SK-N-MC (cell line): ENCODE results near the gene HDAC3.

Experiments
- DNase-seq: peaks from one replicate; pipeline ENCODE4 v3.0.0-alpha.2; 2011; ENCODE audit warnings: low read depth, low spot score
- H3K27ac ChIP-seq: fragments of 200-600 bp; sonication (generic); 2 replicates; pipeline ENCODE4 v1.5.1; 2016; ENCODE audit warnings: mixed run types
- H3K36me3 ChIP-seq: fragments of 200-600 bp; sonication (generic); 2 replicates; pipeline ENCODE4 v1.6.1; 2017; ENCODE audit warnings: antibody characterized with exemption, low read length, mixed read lengths; ENCODE audit not compliant: insufficient read depth
- H3K4me3 ChIP-seq: fragments of 200-600 bp; sonication (generic); 2 replicates; pipeline ENCODE4 v1.5.1; 2016
- H3K9ac ChIP-seq: fragments of 200-600 bp; sonication (generic); 2 replicates; pipeline ENCODE4 v1.8.0; 2017; ENCODE audit warnings: mixed run types, mixed read lengths; ENCODE audit not compliant: insufficient read length
- H3K9me3 ChIP-seq: fragments of 200-600 bp; sonication (generic); 2 replicates; pipeline ENCODE4 v1.6.1; 2017; ENCODE audit warnings: low read depth, mild to moderate bottlenecking, antibody characterized with exemption, low read length, moderate library complexity, mixed read lengths
- EZH2 ChIP-seq: fragments of 200-600 bp; sonication (generic); IDR thresholded peaks from one replicate; pipeline ENCODE4 v1.6.1; 2017; ENCODE audit warnings: antibody characterized with exemption
- FOXP2 ChIP-seq: optimal IDR thresholded peaks from 2 replicates; pipeline ENCODE3; 2011; ENCODE audit warnings: mild to moderate bottlenecking, moderate library complexity; ENCODE audit not compliant: insufficient read depth; ENCODE audit errors: extremely low read length, control extremely low read depth
- POLR2AphosphoS5 ChIP-seq: IDR thresholded peaks from 2 replicates; pipeline ENCODE4 v1.6.1; 2012; ENCODE audit warnings: mild to moderate bottlenecking, low read depth, low read length, borderline replicate concordance

HDAC3 gene

GRCh38 chr5:141650851-141651727 is 14.4 kb upstream of the HDAC3 start, which contains the start of gene FCHSD1:
Gene FCHSD1 (minus strand): TSS chr5:141651418. CDS start chr5:141651368, 50 bp downstream.
- no peak for DNase-seq
- H3K9ac ChIP-seq = no peak within 1 kb of the TSS
- no peak for TF ChIP-seq EZH2
- no peak for TF ChIP-seq POLR2AphosphoS5
- TF ChIP-seq FOXP2 = no peak
- no peak within 1 kb of the TSS for H3K4me3 ChIP-seq
- H3K27ac ChIP-seq = no peak within 1 kb of the TSS
- H3K36me3 ChIP-seq = no peaks in the 10 kb centered on the region
- no peaks in the 10 kb centered on the region for H3K9me3 ChIP-seq

GRCh38 chr5:141649972-141650371 is 13.3 kb upstream of the HDAC3 start:
- no peak for DNase-seq
- Histone ChIP-seq H3K9me3 (no peaks in the 10 kb centered on the region), H3K36me3 (no peaks in the 10 kb centered on the region), H3K9ac (no peak overlapping the region), H3K27ac (no peak overlapping the region), H3K4me3 (no peak overlapping the region)
- TF ChIP-seq POLR2AphosphoS5 (no peak), EZH2 (no peak), FOXP2 (no peak)

- TF ChIP-seq FOXP2 (no peak), POLR2AphosphoS5 (no peak), EZH2 (no peak)
- DNase-seq = no peak
- no peak overlapping the region for H3K9ac ChIP-seq
Measured at GRCh38 chr5:141649056-141649688, 12.5 kb upstream of the HDAC3 start.

GRCh38 chr5:141647851-141648250 is 11.2 kb upstream of the HDAC3 start:
- Histone ChIP-seq H3K4me3 (no peak overlapping the region), H3K9me3 (no peaks in the 10 kb centered on the region), H3K9ac (no peak overlapping the region), H3K27ac (no peak overlapping the region), H3K36me3 (no peaks in the 10 kb centered on the region)
- DNase-seq = no peak
- TF ChIP-seq FOXP2 = no peak
- no peak for TF ChIP-seq EZH2
- TF ChIP-seq POLR2AphosphoS5 = no peak

More at GRCh38 chr5:141649056-141649688, 12.5 kb upstream of the HDAC3 start:
- H3K27ac ChIP-seq = no peak overlapping the region
- no peaks in the 10 kb centered on the region for H3K36me3 ChIP-seq
- H3K9me3 ChIP-seq = no peaks in the 10 kb centered on the region
- no peak overlapping the region for H3K4me3 ChIP-seq

GRCh38 chr5:141647242-141647641 is 10.6 kb upstream of the HDAC3 start:
- no peak overlapping the region for H3K4me3 ChIP-seq
- DNase-seq = no peak
- no peaks in the 10 kb centered on the region for H3K36me3 ChIP-seq
- H3K9me3 ChIP-seq = no peaks in the 10 kb centered on the region
- TF ChIP-seq POLR2AphosphoS5 (no peak), FOXP2 (no peak), EZH2 (no peak)
- no peak overlapping the region for H3K9ac ChIP-seq
- H3K27ac ChIP-seq = no peak overlapping the region

GRCh38 chr5:141646026-141646425 is 9.4 kb upstream of the HDAC3 start:
- no peaks in the 10 kb centered on the region for H3K36me3 ChIP-seq
- H3K4me3 ChIP-seq = no peak overlapping the region
- DNase-seq = no peak
- no peaks in the 10 kb centered on the region for H3K9me3 ChIP-seq
- no peak for TF ChIP-seq EZH2
- TF ChIP-seq POLR2AphosphoS5 = no peak
- no peak for TF ChIP-seq FOXP2
- no peak overlapping the region for H3K9ac ChIP-seq
- no peak overlapping the region for H3K27ac ChIP-seq

- no peak overlapping the region for H3K9ac ChIP-seq
- no peaks in the 10 kb centered on the region for H3K36me3 ChIP-seq
- DNase-seq = no peak
- no peak overlapping the region for H3K27ac ChIP-seq
- H3K4me3 ChIP-seq = no peak overlapping the region
- no peaks in the 10 kb centered on the region for H3K9me3 ChIP-seq
- no peak for TF ChIP-seq EZH2
Measured at GRCh38 chr5:141641634-141642267, 5.1 kb upstream of the HDAC3 start.

GRCh38 chr5:141640698-141641097 is 4.0 kb upstream of the HDAC3 start:
- TF ChIP-seq EZH2 (no peak), FOXP2 (no peak), POLR2AphosphoS5 (no peak)
- no peak overlapping the region for H3K27ac ChIP-seq
- H3K36me3 ChIP-seq = no peaks in the 10 kb centered on the region
- H3K4me3 ChIP-seq = no peak overlapping the region
- H3K9ac ChIP-seq = no peak overlapping the region
- no peaks in the 10 kb centered on the region for H3K9me3 ChIP-seq
- DNase-seq = no peak
